Omental fat pad (tissue), 4 donors: ENCODE data around the gene SLC30A9. TPM values are rescaled to one million over a fixed set of nuclear protein-coding genes. Genes with fewer than 3 reads are reported as not detected.
A peak's percentile ranks its signal among the peaks of the same experiment; 100 is the strongest.

Source experiments
- ATAC-seq: fragments of 150-250 bp; one replicate; pipeline ENCODE4 v1.9.1; 2016; ENCODE audit warnings: mild to moderate bottlenecking, moderate library complexity; ENCODE audit not compliant: low FRiP score
- DNase-seq: peaks from one replicate; pipeline ENCODE4 v3.0.0-alpha.2; 2019; ENCODE audit warnings: low spot score
- total RNA-seq, 4 donors: library from RNA; depleted of rRNA; stranded (reverse); fragments of >200 nt; gene quantifications; one replicate each; pipeline ENCODE4 v1.1.0, GENCODE V29; 2016
- TF ChIP-seq, protein P1 (sequence below), 3 donors: fragments of 450-650 bp; IDR thresholded peaks; one replicate each; pipeline ENCODE4 v1.5.1; 2016 to 2017; ENCODE audit warnings: antibody characterized with exemption in 3 of 3, mild to moderate bottlenecking in 3 of 3, moderate library complexity in 2 of 3

The SLC30A9 gene
- total RNA-seq, 4 donors from 2014 or later: 31.6 to 38.8 (median 35.0) TPM

DNA sequence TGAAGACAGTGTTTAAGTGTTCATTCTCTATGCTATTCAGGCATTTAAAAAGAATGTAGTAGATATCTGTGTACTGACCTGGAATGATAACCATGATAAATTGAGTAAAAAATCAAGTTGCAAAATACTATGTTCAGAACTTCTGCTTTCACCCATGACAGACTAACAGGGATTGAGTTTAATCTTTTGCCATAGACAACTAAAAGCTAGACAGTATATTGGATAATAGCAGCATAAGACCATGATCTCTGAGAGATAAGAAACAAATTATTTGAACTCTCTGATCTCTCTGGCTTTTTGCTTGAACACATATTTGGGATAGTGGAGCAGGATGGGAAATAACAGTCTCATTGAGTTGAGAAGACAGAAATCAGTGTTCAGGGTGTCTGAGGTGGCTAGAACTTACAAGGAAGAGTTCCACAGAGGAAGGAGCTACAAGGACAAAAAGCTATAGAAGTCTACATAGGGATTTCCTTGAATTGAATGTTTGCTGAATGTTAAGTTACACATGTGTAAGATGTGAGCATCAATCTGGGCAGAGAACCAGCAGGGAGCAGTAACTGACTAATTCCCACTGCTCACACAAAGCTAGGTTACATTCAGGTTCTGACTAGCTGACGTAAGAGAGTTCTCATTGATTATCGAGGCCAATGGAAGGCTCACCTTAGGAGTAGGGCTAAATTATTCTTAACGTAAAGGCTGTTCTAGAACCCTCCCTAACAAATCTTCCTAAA lies 60.4 kb downstream of the SLC30A9 start:
- DNase-seq (no peak), ATAC-seq (peak; percentile 59)
- TF ChIP-seq, protein P1, sequence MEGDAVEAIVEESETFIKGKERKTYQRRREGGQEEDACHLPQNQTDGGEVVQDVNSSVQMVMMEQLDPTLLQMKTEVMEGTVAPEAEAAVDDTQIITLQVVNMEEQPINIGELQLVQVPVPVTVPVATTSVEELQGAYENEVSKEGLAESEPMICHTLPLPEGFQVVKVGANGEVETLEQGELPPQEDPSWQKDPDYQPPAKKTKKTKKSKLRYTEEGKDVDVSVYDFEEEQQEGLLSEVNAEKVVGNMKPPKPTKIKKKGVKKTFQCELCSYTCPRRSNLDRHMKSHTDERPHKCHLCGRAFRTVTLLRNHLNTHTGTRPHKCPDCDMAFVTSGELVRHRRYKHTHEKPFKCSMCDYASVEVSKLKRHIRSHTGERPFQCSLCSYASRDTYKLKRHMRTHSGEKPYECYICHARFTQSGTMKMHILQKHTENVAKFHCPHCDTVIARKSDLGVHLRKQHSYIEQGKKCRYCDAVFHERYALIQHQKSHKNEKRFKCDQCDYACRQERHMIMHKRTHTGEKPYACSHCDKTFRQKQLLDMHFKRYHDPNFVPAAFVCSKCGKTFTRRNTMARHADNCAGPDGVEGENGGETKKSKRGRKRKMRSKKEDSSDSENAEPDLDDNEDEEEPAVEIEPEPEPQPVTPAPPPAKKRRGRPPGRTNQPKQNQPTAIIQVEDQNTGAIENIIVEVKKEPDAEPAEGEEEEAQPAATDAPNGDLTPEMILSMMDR (IDR thresholded peaks at IDR 0.05): no peak

DNA sequence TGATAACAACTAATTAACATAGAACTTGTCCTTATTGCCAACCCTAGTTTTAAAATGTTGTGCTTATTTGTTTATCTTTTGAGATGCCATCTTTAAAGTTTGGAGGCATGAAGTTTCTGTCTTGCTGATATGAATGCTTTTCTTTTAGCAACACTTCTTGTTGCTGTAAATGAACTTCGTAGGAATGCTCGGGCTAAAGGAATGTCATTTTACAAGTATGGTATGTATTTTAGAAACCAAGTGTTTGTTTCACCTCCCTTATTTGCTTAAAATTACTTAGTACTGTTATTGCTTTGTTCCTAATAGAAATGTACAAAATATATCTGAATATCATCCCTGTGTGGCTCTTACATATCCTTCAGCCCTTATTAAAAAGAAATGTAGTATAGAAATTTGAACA lies 76.1 kb downstream of the SLC30A9 start:
- DNase-seq (no peak), ATAC-seq (no peak)
- TF ChIP-seq, protein P1 (IDR thresholded peaks at IDR 0.05): no peak

DNA sequence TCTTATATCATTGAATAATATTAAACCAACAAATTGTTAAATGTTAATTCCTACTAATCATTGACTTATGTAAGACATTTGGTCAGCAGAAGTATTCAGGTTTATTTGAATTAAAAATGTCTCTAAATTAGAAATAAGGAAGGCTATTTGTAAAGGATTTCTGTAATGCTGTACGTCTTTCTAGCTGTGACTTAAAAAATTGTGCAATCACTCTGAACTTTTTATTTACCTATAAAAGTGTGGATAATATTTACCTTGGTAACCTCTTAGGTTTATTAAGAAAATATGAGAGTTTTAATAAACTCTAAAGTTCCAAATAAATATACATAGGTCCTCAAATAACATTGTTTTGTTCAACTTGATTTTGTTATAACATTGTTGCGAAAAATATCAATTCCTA lies 76.9 kb downstream of the SLC30A9 start:
- ATAC-seq (no peak), DNase-seq (no peak)
- TF ChIP-seq, protein P1 (IDR thresholded peaks at IDR 0.05): no peak

DNA sequence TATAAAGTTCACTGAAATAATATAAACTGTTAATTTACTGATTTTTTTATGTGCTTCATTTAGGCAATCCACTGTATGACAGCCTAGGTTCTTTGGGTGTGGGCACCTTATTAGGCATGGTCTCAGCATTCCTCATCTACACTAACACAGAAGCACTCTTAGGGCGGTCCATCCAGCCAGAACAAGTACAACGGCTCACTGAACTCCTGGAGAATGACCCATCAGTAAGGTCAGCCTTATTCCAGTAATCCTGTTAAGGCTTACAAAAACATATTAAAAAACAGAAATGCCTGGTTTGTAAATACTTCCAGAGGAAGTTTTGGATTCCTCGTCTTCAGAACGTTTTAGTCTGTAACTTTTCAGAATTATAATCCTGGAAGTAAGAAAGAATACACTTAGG lies 80.1 kb downstream of the SLC30A9 start:
- no peak for ATAC-seq
- TF ChIP-seq, protein P1 (IDR thresholded peaks at IDR 0.05): no peak

DNA sequence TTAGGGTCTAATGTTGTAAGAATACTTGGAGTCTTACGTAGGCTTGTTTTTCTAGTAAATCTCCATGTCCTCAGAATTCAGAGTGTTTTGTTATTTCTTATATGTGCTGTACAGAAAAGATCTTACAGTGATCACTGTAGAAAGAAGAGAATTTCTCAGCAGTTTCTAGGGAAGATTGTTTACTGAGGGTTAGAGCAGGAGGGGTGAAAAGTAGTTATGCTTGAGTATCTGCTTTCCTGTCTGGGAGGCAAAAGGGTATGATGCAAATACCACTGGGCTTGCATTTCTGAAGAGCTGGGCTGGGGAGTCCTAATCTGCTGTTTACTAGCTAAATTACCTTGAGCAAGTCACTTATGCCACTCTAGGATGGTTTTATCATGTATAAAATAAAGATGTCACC lies 84.0 kb downstream of the SLC30A9 start:
- no peak for ATAC-seq

More for the DNA sequence above, 80.1 kb downstream of the SLC30A9 start:
- no peak for DNase-seq

DNA sequence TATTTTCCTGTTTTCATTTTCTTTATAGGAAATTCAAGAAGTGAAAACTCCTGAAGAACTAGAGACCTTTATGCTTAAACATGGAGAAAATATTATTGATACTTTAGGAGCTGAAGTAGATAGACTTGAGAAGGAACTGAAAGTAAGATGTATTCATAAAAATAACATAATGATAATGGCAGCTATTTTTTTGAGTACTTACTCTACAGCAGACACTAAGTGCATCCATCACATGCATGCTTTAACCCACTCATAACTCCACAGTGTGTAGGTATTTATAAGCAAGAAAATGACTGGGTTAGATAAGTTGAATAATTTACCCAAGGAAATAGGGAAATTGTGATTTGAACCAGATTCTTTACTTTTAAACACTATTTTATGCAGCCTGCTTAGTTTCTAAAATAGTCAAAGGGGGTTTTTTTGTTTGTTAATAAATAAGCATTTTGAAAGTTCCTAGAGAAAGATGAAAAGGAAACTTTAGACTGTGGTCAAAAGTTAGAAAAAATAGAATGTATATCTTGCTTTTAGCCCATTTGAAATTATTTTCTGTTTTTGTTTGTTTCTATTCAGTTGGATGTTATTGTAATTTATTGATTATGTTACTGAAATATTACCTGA lies 88.0 kb downstream of the SLC30A9 start:
- TF ChIP-seq, protein P1 (IDR thresholded peaks at IDR 0.05): no peak
- ATAC-seq (no peak), DNase-seq (no peak)

More for the DNA sequence above, 84.0 kb downstream of the SLC30A9 start:
- DNase-seq: no peak
- TF ChIP-seq, protein P1 (IDR thresholded peaks at IDR 0.05): no peak

DNA sequence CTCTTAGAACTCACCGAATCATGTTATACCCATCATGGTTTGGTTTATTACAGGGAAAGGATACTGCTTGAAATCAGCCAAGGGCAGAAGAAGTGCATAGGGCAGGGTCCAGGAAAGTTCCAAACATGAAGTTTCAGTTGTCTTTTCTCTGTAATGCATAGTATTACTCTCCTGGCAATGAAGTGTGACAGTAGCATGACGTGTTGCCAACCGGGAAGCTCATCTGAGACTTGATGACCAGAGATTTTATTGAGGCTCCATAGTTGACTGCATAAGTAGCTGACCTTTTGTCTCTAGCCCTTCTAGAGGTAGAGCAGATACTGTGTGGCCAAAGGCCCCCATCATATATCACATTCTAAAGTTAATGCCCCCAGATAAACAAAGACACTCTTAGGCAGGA lies 90.0 kb downstream of the SLC30A9 start:
- DNase-seq (no peak), ATAC-seq (no peak)
- TF ChIP-seq, protein P1 (IDR thresholded peaks at IDR 0.05): no peak
